A549 (cell line): ENCODE data around the gene TREH. TPM values are rescaled to one million over a fixed set of nuclear protein-coding genes. Genes with fewer than 3 reads are reported as not detected.

Experiments
- ATAC-seq, 2 experiments: fragments of 200-7000 bp in 1 of 2; fragments of >200 bp in 1 of 2; cut with Nextera tagmentation in 1 of 2; cut with Tn5 transposase in 1 of 2; 3 replicates each; pipeline versions ENCODE4 v1.8.0 to v1.9.1; 2018 to 2020; ENCODE audit warnings: mild to moderate bottlenecking in 1 of 2, moderate library complexity in 1 of 2
- CTCF ChIA-PET: fragments of 300-600 bp; sonication (Branson Sonifier 250); formaldehyde crosslinking; extraction: SDS; loops from one replicate; lab custom pipeline; 2021; ENCODE audit warnings: antibody characterized with exemption, inconsistent platforms; lab: Yijun Ruan, JAX
- POLR2A ChIA-PET: fragments of 350-600 bp; formaldehyde crosslinking; extraction: SDS; loops from one replicate; lab custom pipeline; 2021; ENCODE audit warnings: antibody characterized with exemption, inconsistent platforms; lab: Yijun Ruan, JAX
- DNase-seq, 2 experiments: peaks; one replicate each; pipeline versions ENCODE4 v3.0.0 to v3.0.0-alpha.2; 2011 to 2016; ENCODE audit warnings: low read depth in 1 of 2, low spot score in 1 of 2
- FAIRE-seq: peaks from 2 replicates; lab custom pipeline; 2011; peaks lifted over from hg19 to GRCh38; lab: Jason Lieb, UNC
- H3K27ac ChIP-seq, 2 experiments: fragments of >200 bp; sonication (Bioruptor Twin); formaldehyde crosslinking; 3 replicates each; pipeline ENCODE4 v1.5.1; 2016 to 2017
- H3K4me1 ChIP-seq: fragments of >200 bp; sonication (Bioruptor Twin); formaldehyde crosslinking; 3 replicates; pipeline ENCODE4 v1.6.1; 2016
- H3K4me2 ChIP-seq: fragments of >200 bp; sonication (Bioruptor Twin); formaldehyde crosslinking; 3 replicates; pipeline ENCODE4 v1.6.1; 2016
- H3K4me3 ChIP-seq: fragments of >200 bp; sonication (Bioruptor Twin); formaldehyde crosslinking; 3 replicates; pipeline ENCODE4 v1.5.1; 2016
- H3K9me3 ChIP-seq: fragments of >200 bp; sonication (Bioruptor Twin); formaldehyde crosslinking; 3 replicates; pipeline ENCODE4 v1.6.1; 2016
- BHLHE40 ChIP-seq: IDR thresholded peaks from 2 replicates; pipeline ENCODE4 v1.6.1; 2012; ENCODE audit warnings: low read depth, low read length, inconsistent platforms
- CBX2 ChIP-seq: fragments of 200-600 bp; sonication (generic); IDR thresholded peaks from 2 replicates; pipeline ENCODE4 v1.6.1; 2016; ENCODE audit warnings: low read depth, mild to moderate bottlenecking, borderline replicate concordance
- CBX8 ChIP-seq: fragments of 200-600 bp; sonication (generic); IDR thresholded peaks from 2 replicates; pipeline ENCODE4 v1.6.1; 2016
- EHF ChIP-seq: fragments of 250-450 bp; sonication (Bioruptor Pico); IDR thresholded peaks from 2 replicates; pipeline ENCODE4 v1.5.0; 2020; ENCODE audit warnings: mild to moderate bottlenecking
- EHMT2 ChIP-seq: fragments of 200-600 bp; sonication (generic); IDR thresholded peaks from 2 replicates; pipeline ENCODE4 v1.6.1; 2016; ENCODE audit warnings: antibody characterized with exemption, low read depth, mild to moderate bottlenecking, moderate library complexity
- ESRRA ChIP-seq: fragments of 150-350 bp; IDR thresholded peaks from 2 replicates; pipeline ENCODE4 v1.6.1; 2014; ENCODE audit warnings: mild to moderate bottlenecking, low read length, borderline replicate concordance
- FOSL2 ChIP-seq, 2 experiments: fragments of 450-650 bp in 1 of 2; fragments of >200 bp in 1 of 2; sonication (Bioruptor Twin) in 1 of 2; formaldehyde crosslinking; IDR thresholded peaks; 2 replicates each; pipeline versions ENCODE4 v1.5.0 to v1.6.1; 2016 to 2020; ENCODE audit warnings: mild to moderate bottlenecking in 1 of 2, moderate library complexity in 1 of 2
- FOXS1 ChIP-seq: fragments of 250-450 bp; sonication (Bioruptor Pico); IDR thresholded peaks from 2 replicates; pipeline ENCODE4 v1.5.0; 2020; ENCODE audit warnings: mild to moderate bottlenecking, moderate library complexity
- GATA3 ChIP-seq: IDR thresholded peaks from 2 replicates; pipeline ENCODE4 v1.6.1; 2012; ENCODE audit warnings: borderline replicate concordance
- HOXA7 ChIP-seq: fragments of 250-450 bp; sonication (Bioruptor Pico); IDR thresholded peaks from 2 replicates; pipeline ENCODE4 v1.5.0; 2020; ENCODE audit warnings: mild to moderate bottlenecking, moderate library complexity
- KDM1A ChIP-seq: fragments of 200-600 bp; sonication (generic); IDR thresholded peaks from 2 replicates; pipeline ENCODE4 v1.6.1; 2016; ENCODE audit warnings: low read depth, mild to moderate bottlenecking
- MAFK ChIP-seq: fragments of 450-650 bp; IDR thresholded peaks from 2 replicates; pipeline ENCODE4 v1.6.1; 2014; ENCODE audit not compliant: partially characterized antibody
- MYC ChIP-seq: IDR thresholded peaks from 2 replicates; pipeline ENCODE4 v1.6.1; 2012; ENCODE audit warnings: mild to moderate bottlenecking, inconsistent platforms, low read length, improper control_type of control experiment, borderline replicate concordance
- NR3C1 ChIP-seq: fragments of >200 bp; sonication (Bioruptor Twin); formaldehyde crosslinking; IDR thresholded peaks from 3 replicates; pipeline ENCODE4 v1.6.1; 2017
- RARB ChIP-seq: fragments of 250-450 bp; sonication (Bioruptor Pico); IDR thresholded peaks from 2 replicates; pipeline ENCODE4 v1.8.0; 2021; ENCODE audit warnings: mild to moderate bottlenecking, moderate library complexity
- RCOR1 ChIP-seq: fragments of 150-350 bp; IDR thresholded peaks from 2 replicates; pipeline ENCODE4 v1.6.1; 2014; ENCODE audit warnings: antibody characterized with exemption, low read length, low read depth
- RNF2 ChIP-seq: fragments of 200-600 bp; sonication (generic); IDR thresholded peaks from 2 replicates; pipeline ENCODE4 v1.6.1; 2016; ENCODE audit warnings: low read depth, mild to moderate bottlenecking, antibody characterized with exemption, moderate library complexity, borderline replicate concordance
- SREBF2 ChIP-seq: fragments of 450-650 bp; IDR thresholded peaks from 2 replicates; pipeline ENCODE4 v1.6.1; 2014; ENCODE audit warnings: mild to moderate bottlenecking, moderate library complexity
- ZC3H11A ChIP-seq: fragments of 450-650 bp; IDR thresholded peaks from 2 replicates; pipeline ENCODE4 v1.6.1; 2014; ENCODE audit warnings: antibody characterized with exemption, mild to moderate bottlenecking
- ZSCAN20 ChIP-seq: fragments of 250-450 bp; sonication (Bioruptor Pico); IDR thresholded peaks from 2 replicates; pipeline ENCODE4 v1.8.0; 2022; ENCODE audit warnings: mild to moderate bottlenecking, moderate library complexity
- WGBS: methylation state at CpG from one replicate; pipeline ENCODE4 v1.1.6; 2017; ENCODE audit errors: missing lambda C conversion rate; 5-methylcytosine and 5-hydroxymethylcytosine counted together
- polyA plus RNA-seq, 4 experiments: library from polyadenylated mRNA; depleted of rRNA in 3 of 4; stranded (reverse); fragments of >200 nt; fragmentation: RNase III in 1 of 4; extraction: RNeasy Plus Mini Kit Qiagen cat#74134 plus additional on column Dnase treatment in 1 of 4; gene quantifications; 2 replicates in 3 of 4; 3 replicates in 1 of 4; pipeline ENCODE4 v1.2.3, GENCODE V29; 2011 to 2017
- TF ChIP-seq, protein P1 (sequence below): fragments of >200 bp; sonication (Bioruptor Twin); formaldehyde crosslinking; IDR thresholded peaks from 2 replicates; pipeline ENCODE4 v1.6.1; 2016
- TF ChIP-seq, protein P2 (sequence below): fragments of 250-450 bp; sonication (Bioruptor Pico); IDR thresholded peaks from 2 replicates; pipeline ENCODE4 v1.5.0; 2021; ENCODE audit warnings: mild to moderate bottlenecking, moderate library complexity, borderline replicate concordance
- TF ChIP-seq, protein P3 (sequence below): fragments of 250-450 bp; sonication (Bioruptor Pico); IDR thresholded peaks from 2 replicates; pipeline ENCODE4 v1.5.0; 2020; ENCODE audit warnings: low read depth, mild to moderate bottlenecking, moderate library complexity
- TF ChIP-seq, protein P4 (sequence below): IDR thresholded peaks from 2 replicates; pipeline ENCODE4 v1.6.1; 2012
- TF ChIP-seq, protein P5 (sequence below): fragments of >200 bp; sonication (Bioruptor Twin); formaldehyde crosslinking; IDR thresholded peaks from 3 replicates; pipeline ENCODE4 v1.5.1; 2016
- TF ChIP-seq, protein P6 (sequence below): IDR thresholded peaks from 2 replicates; pipeline ENCODE4 v1.6.1; 2012

TREH gene
- polyA plus RNA-seq, 2 of the 4 experiments (the other 2 are of a cell fraction), result 0.06 TPM; not detected in 1

DNA sequence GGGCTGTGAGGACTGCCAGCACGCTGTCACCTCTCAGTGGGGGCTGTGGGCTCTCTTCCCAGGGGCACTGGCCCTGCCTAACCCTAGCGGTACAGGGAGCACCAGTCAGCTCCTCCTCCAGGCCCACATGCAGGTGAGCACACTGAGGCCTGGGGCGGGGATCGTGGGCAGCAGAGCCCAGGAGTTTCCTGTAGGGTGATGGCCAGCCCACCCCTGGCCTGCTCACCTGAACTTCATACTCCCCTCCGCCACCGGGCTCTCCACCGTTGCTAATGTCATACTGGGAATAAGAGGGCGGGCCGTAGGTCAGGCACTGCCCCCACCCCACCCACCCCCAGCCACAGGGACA lies 10.0 kb upstream of the TREH start:
- 50% methylated on average over 2 of the region's 9 CpGs for WGBS
- H3K9me3 ChIP-seq, result no peaks in the 10 kb centered on the region
- TF ChIP-seq BHLHE40 (no peak), HOXA7 (CRISPR knock-in tag) (no peak), RNF2 (no peak), KDM1A (no peak), FOXS1 (CRISPR knock-in tag) (no peak), ZC3H11A (no peak), EHMT2 (no peak), MYC (no peak), SREBF2 (no peak), FOSL2 (IDR thresholded peaks at IDR 0.05) (no peak), FOSL2 (CRISPR knock-in tag; IDR thresholded peaks at IDR 0.05) (no peak)
- TF ChIP-seq, protein P1, sequence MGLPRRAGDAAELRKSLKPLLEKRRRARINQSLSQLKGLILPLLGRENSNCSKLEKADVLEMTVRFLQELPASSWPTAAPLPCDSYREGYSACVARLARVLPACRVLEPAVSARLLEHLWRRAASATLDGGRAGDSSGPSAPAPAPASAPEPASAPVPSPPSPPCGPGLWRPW, result no peak
- TF ChIP-seq, protein P2, sequence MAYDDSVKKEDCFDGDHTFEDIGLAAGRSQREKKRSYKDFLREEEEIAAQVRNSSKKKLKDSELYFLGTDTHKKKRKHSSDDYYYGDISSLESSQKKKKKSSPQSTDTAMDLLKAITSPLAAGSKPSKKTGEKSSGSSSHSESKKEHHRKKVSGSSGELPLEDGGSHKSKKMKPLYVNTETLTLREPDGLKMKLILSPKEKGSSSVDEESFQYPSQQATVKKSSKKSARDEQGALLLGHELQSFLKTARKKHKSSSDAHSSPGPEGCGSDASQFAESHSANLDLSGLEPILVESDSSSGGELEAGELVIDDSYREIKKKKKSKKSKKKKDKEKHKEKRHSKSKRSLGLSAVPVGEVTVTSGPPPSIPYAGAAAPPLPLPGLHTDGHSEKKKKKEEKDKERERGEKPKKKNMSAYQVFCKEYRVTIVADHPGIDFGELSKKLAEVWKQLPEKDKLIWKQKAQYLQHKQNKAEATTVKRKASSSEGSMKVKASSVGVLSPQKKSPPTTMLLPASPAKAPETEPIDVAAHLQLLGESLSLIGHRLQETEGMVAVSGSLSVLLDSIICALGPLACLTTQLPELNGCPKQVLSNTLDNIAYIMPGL (CRISPR knock-in tag), result no peak
- TF ChIP-seq, protein P3, sequence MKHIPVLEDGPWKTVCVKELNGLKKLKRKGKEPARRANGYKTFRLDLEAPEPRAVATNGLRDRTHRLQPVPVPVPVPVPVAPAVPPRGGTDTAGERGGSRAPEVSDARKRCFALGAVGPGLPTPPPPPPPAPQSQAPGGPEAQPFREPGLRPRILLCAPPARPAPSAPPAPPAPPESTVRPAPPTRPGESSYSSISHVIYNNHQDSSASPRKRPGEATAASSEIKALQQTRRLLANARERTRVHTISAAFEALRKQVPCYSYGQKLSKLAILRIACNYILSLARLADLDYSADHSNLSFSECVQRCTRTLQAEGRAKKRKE (CRISPR knock-in tag), result no peak
- peaks cover 11% of the 10 kb centered on the region; the same call in 1 of the 3 replicates for H3K4me1 ChIP-seq
- peak overlapping the region; percentile 69 for H3K4me2 ChIP-seq
- ATAC-seq, result peak; percentile 58 to 61
- FAIRE-seq, result no peak
- H3K27ac ChIP-seq, result peak overlapping the region; percentile 91 to 99
- H3K4me3 ChIP-seq, result peak overlapping the region; percentile 34; the same call in 1 of the 3 replicates
- ChIA-PET CTCF (interaction anchor here (0.6 to 5.3 kb wide), 61 partner anchors 9 to 903 kb away, joined by 3 to 61 read pairs (median 4); partner anchors contain the start of genes BCL9L, CXCR5, DDX6 and UPK2), POLR2A (interaction anchor here (0.6 to 1.2 kb wide), 5 partner anchors 10 to 396 kb away, joined by 3 to 9 read pairs (median 4); partner anchors contain the start of genes DDX6 and TREH)
- DNase-seq, result no peak

DNA sequence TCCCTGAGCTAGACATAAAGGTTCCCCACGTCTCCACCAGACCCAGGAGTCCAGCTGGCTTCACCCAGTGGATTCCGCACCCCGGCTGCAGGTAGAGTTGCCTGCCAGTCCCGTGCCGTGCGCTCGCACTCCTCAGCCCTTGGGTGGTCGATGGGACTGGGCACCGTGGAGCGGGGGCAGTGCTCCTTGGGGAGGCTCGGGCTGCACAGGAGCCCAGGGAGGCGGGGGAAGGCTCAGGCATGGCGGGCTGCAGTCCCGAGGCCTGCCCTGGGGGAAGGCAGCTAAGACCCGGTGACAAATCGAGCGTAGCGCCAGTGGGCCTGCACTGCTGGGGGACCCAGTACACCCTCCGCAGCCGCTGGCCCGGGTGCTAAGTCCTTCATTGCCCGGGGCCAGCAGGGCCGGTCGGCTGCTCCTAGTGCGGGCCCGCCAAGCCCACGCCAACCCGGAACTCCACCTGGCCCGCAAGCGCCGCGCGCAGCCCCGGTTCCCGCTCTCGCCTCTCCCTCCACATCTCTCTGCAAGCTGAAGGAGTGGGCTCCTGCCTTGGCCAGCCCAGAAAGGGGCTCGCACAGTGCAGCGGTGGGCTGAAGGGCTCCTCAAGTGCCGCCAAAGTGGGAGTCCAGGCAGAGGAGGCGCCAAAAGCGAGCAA lies 9.5 kb upstream of the TREH start:
- Histone ChIP-seq H3K4me2 (peak overlapping the region; percentile 69; the same call in 2 of the 3 replicates), H3K27ac (peak overlapping the region; percentile 91 to 99)
- CTCF ChIA-PET, result interaction anchor here (0.6 to 5.3 kb wide), 31 partner anchors 8 to 904 kb away, joined by 3 to 61 read pairs (median 7); partner anchors contain the start of genes BCL9L and UPK2
- DNase-seq, result no peak
- FAIRE-seq, result no peak
- no peak for ATAC-seq
- TF ChIP-seq GATA3 (no peak), KDM1A (no peak), ZC3H11A (no peak), ZSCAN20 (CRISPR knock-in tag) (no peak), CBX2 (no peak), MAFK (no peak), NR3C1 (no peak), CBX8 (no peak), RARB (CRISPR knock-in tag) (no peak), ESRRA (no peak), HOXA7 (CRISPR knock-in tag) (no peak), EHF (CRISPR knock-in tag) (no peak), RCOR1 (no peak)
- TF ChIP-seq, protein P3 (CRISPR knock-in tag), result no peak
- TF ChIP-seq, protein P4, sequence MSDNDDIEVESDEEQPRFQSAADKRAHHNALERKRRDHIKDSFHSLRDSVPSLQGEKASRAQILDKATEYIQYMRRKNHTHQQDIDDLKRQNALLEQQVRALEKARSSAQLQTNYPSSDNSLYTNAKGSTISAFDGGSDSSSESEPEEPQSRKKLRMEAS, result no peak
- TF ChIP-seq, protein P5, sequence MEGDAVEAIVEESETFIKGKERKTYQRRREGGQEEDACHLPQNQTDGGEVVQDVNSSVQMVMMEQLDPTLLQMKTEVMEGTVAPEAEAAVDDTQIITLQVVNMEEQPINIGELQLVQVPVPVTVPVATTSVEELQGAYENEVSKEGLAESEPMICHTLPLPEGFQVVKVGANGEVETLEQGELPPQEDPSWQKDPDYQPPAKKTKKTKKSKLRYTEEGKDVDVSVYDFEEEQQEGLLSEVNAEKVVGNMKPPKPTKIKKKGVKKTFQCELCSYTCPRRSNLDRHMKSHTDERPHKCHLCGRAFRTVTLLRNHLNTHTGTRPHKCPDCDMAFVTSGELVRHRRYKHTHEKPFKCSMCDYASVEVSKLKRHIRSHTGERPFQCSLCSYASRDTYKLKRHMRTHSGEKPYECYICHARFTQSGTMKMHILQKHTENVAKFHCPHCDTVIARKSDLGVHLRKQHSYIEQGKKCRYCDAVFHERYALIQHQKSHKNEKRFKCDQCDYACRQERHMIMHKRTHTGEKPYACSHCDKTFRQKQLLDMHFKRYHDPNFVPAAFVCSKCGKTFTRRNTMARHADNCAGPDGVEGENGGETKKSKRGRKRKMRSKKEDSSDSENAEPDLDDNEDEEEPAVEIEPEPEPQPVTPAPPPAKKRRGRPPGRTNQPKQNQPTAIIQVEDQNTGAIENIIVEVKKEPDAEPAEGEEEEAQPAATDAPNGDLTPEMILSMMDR, result no peak
- TF ChIP-seq, protein P6, sequence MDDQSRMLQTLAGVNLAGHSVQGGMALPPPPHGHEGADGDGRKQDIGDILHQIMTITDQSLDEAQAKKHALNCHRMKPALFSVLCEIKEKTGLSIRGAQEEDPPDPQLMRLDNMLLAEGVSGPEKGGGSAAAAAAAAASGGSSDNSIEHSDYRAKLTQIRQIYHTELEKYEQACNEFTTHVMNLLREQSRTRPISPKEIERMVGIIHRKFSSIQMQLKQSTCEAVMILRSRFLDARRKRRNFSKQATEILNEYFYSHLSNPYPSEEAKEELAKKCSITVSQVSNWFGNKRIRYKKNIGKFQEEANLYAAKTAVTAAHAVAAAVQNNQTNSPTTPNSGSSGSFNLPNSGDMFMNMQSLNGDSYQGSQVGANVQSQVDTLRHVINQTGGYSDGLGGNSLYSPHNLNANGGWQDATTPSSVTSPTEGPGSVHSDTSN, result no peak
- TF ChIP-seq, all 56 proteins: peak for 0
- Histone ChIP-seq H3K4me1 (peaks cover 11% of the 10 kb centered on the region; the same call in 1 of the 3 replicates), H3K9me3 (no peaks in the 10 kb centered on the region), H3K4me3 (no peak overlapping the region; the same call in 2 of the 3 replicates)
- WGBS, result 97% methylated on average over 16 of the region's 41 CpGs
- POLR2A ChIA-PET, result interaction anchor here (0.7 to 1.2 kb wide), 2 partner anchors 102 to 103 kb away, joined by 3 to 9 read pairs; partner anchors contain the start of gene DDX6
